Breast epithelium (tissue), 4 donors: ENCODE measurements around the gene TECPR1. TPM values are rescaled to one million over a fixed set of nuclear protein-coding genes. Genes with fewer than 3 reads are reported as not detected.

Experiments
- DNase-seq, 2 donors: peaks; one replicate each; pipeline ENCODE4 v3.0.0-alpha.2; 2019; ENCODE audit warnings: low spot score in 2 of 2
- H3K27ac ChIP-seq, 2 donors: fragments of 200-600 bp; sonication (generic) in 1 of 2; one replicate each; pipeline ENCODE4 v1.5.1; 2016 to 2019; ENCODE audit warnings: mild to moderate bottlenecking in 1 of 2
- H3K27me3 ChIP-seq, 2 donors: fragments of 200-600 bp; sonication (generic) in 1 of 2; one replicate each; pipeline versions ENCODE4 v1.5.1 to v1.6.0; 2017 to 2019; ENCODE audit warnings: control low read depth in 1 of 2, mild to moderate bottlenecking in 1 of 2
- H3K36me3 ChIP-seq: fragments of 200-600 bp; one replicate; pipeline ENCODE4 v1.5.1; 2019
- H3K4me1 ChIP-seq, 2 donors: fragments of 200-600 bp; sonication (generic); one replicate each; pipeline ENCODE4 v1.5.1; 2016 to 2019; ENCODE audit warnings: control low read depth in 1 of 2
- H3K4me3 ChIP-seq, 3 donors: fragments of 200-600 bp; sonication (generic); 1 replicate in 2 of 3; 2 replicates in 1 of 3; pipeline ENCODE4 v1.5.1; 2016 to 2019; ENCODE audit warnings: mild to moderate bottlenecking in 3 of 3, moderate library complexity in 2 of 3
- H3K9me3 ChIP-seq, 2 donors: fragments of 200-600 bp; sonication (generic) in 1 of 2; one replicate each; pipeline ENCODE4 v1.5.1; 2016 to 2019; ENCODE audit warnings: control low read depth in 1 of 2
- CTCF ChIP-seq, 3 donors: fragments of 450-650 bp; IDR thresholded peaks; one replicate each; pipeline ENCODE4 v1.5.1; 2016 to 2017; ENCODE audit warnings: antibody characterized with exemption in 3 of 3, mild to moderate bottlenecking in 3 of 3, moderate library complexity in 3 of 3
- POLR2A ChIP-seq: fragments of 450-650 bp; IDR thresholded peaks from one replicate; pipeline ENCODE4 v1.6.1; 2016; ENCODE audit warnings: antibody characterized with exemption, mild to moderate bottlenecking, moderate library complexity
- POLR2AphosphoS5 ChIP-seq, 3 donors: sonication (generic); formaldehyde crosslinking; IDR thresholded peaks; one replicate each; pipeline ENCODE4 v1.6.1; 2017; ENCODE audit warnings: antibody characterized with exemption in 3 of 3
- intact Hi-C: fragments of 100-400 bp; cut with DNase I; formaldehyde crosslinking; loops from one replicate; pipeline ENCODE4 v1.15.1; 2023; ENCODE audit warnings: low total_unique reads
- total RNA-seq, 3 donors: library from RNA; depleted of rRNA; stranded (reverse); fragments of >200 nt; gene quantifications; one replicate each; pipeline ENCODE4 v1.1.0, GENCODE V29; 2016

The TECPR1 gene
- total RNA-seq, 3 donors from 2014 or later = 14.7 to 29.7 (median 28.8) TPM

- H3K27ac ChIP-seq = no peak overlapping the region
- intact Hi-C loops = loop anchor here (10.0 kb wide), 1 partner anchor 144 kb away; no protein-coding TSS in a partner anchor
- H3K4me3 ChIP-seq = no peak overlapping the region
- TF ChIP-seq POLR2A (no peak), CTCF (IDR thresholded peaks at IDR 0.05) (no peak), POLR2AphosphoS5 (IDR thresholded peaks at IDR 0.05) (no peak)
- H3K36me3 ChIP-seq = no peaks in the 10 kb centered on the region
- H3K4me1 ChIP-seq = no peaks in the 10 kb centered on the region
- no peaks in the 10 kb centered on the region for H3K27me3 ChIP-seq
- DNase-seq = no peak
- no peaks in the 10 kb centered on the region for H3K9me3 ChIP-seq
These were observed 83.0 kb downstream of the TECPR1 start for GRCh38 chr7:98168904-98169621.

GRCh38 chr7:98168181-98168903, 83.7 kb downstream of the TECPR1 start:
- no peak for TF ChIP-seq POLR2AphosphoS5 (IDR thresholded peaks at IDR 0.05)
- TF ChIP-seq CTCF (IDR thresholded peaks at IDR 0.05) = peak; percentile 33 to 88 (median 85)
- intact Hi-C loops = loop anchor here (10.0 kb wide), 1 partner anchor 144 kb away; no protein-coding TSS in a partner anchor
- no peaks in the 10 kb centered on the region for H3K4me1 ChIP-seq
- no peak overlapping the region for H3K27ac ChIP-seq
- H3K4me3 ChIP-seq = no peak overlapping the region
- H3K9me3 ChIP-seq = no peaks in the 10 kb centered on the region
- H3K36me3 ChIP-seq = no peaks in the 10 kb centered on the region
- peak in 1 of 2 donors; percentile 56 for DNase-seq
- no peaks in the 10 kb centered on the region for H3K27me3 ChIP-seq

- DNase-seq = no peak
- H3K9me3 ChIP-seq = no peaks in the 10 kb centered on the region
- TF ChIP-seq POLR2AphosphoS5 (IDR thresholded peaks at IDR 0.05) (no peak), POLR2A (no peak), CTCF (IDR thresholded peaks at IDR 0.05) (no peak)
- no peaks in the 10 kb centered on the region for H3K36me3 ChIP-seq
- H3K27me3 ChIP-seq = no peaks in the 10 kb centered on the region
- no peak overlapping the region for H3K27ac ChIP-seq
- no peak overlapping the region for H3K4me3 ChIP-seq
- intact Hi-C loops = loop anchor here (10.0 kb wide), 1 partner anchor 143 kb away; no protein-coding TSS in a partner anchor
- no peaks in the 10 kb centered on the region for H3K4me1 ChIP-seq
These were observed 84.4 kb downstream of the TECPR1 start for GRCh38 chr7:98167653-98168052.

GRCh38 chr7:98166668-98166970, 85.4 kb downstream of the TECPR1 start:
- Histone ChIP-seq H3K36me3 (no peaks in the 10 kb centered on the region), H3K4me3 (no peak overlapping the region), H3K27ac (no peak overlapping the region), H3K4me1 (no peaks in the 10 kb centered on the region), H3K9me3 (no peaks in the 10 kb centered on the region), H3K27me3 (no peaks in the 10 kb centered on the region)
- TF ChIP-seq CTCF (IDR thresholded peaks at IDR 0.05) (no peak), POLR2A (no peak), POLR2AphosphoS5 (IDR thresholded peaks at IDR 0.05) (no peak)
- intact Hi-C loops = loop anchor here (10.0 kb wide), 1 partner anchor 142 kb away; no protein-coding TSS in a partner anchor
- DNase-seq = no peak
